ENCODE results near the gene MINPP1. TPM values are rescaled to one million over a fixed set of nuclear protein-coding genes. Genes with fewer than 3 reads are reported as not detected.
"Not testable (repeated sequence)": the region's sequence is repeated elsewhere in the genome, so short reads cannot be mapped to it uniquely, and the experiment has no call there.

Gene MINPP1
- total RNA-seq, 1 experiment from 2014 or later: 24.8 TPM

DNA sequence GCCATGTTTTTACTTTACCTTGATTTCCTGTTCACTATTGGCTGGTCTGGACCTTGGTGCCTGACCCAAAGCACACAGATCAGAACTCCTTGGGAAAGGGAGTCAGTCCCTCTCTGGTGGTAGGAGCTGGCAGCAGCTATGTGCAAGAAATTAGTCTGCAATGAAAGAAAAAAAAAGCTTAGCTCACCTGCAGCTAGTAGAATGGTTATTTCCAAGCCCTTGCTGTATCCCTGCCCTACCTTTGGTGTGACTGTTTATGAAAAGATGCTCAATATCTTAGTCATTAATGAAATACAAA lies 86.8 kb downstream of the MINPP1 start:
- no TSS peak for BruUV-seq (replicated peaks)
- TF ChIP-seq, protein P1, sequence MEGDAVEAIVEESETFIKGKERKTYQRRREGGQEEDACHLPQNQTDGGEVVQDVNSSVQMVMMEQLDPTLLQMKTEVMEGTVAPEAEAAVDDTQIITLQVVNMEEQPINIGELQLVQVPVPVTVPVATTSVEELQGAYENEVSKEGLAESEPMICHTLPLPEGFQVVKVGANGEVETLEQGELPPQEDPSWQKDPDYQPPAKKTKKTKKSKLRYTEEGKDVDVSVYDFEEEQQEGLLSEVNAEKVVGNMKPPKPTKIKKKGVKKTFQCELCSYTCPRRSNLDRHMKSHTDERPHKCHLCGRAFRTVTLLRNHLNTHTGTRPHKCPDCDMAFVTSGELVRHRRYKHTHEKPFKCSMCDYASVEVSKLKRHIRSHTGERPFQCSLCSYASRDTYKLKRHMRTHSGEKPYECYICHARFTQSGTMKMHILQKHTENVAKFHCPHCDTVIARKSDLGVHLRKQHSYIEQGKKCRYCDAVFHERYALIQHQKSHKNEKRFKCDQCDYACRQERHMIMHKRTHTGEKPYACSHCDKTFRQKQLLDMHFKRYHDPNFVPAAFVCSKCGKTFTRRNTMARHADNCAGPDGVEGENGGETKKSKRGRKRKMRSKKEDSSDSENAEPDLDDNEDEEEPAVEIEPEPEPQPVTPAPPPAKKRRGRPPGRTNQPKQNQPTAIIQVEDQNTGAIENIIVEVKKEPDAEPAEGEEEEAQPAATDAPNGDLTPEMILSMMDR (IDR thresholded peaks at IDR 0.05; ENCODE audit: insufficient read depth in 1 of 2, low read depth in 1 of 2, low read length in 1 of 2, severe bottlenecking in 1 of 2, unreplicated experiment in 1 of 2): no peak
- intact Hi-C loops (cut with micrococcal nuclease; ENCODE audit: unreplicated experiment): no loop called here

DNA sequence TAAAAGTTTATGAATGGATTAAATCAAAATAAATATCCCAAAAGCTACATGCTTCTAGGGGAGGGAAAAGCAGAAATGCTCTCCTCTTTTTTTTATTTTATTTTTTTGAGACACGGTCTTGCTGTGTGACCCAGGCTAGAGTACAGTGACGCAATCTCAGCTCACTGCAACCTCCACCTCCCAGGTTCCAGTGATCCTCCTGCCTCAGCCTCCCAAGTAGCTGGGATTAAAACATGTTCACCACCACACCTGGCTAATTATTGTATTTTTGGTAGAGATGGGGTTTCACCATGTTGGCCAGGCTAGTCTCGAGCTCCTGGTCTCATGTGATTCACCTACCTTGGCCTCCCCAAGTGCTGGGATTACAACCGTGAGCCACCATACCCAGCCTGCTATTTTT lies 88.2 kb downstream of the MINPP1 start:
- H3K4me3 ChIP-seq (ENCODE audit: low read depth, low read length); H3K36me3 Mint-ChIP-seq (ENCODE audit: insufficient read depth, unreplicated experiment); H3K4me1 ChIP-seq; POLR2A ChIA-PET; BruUV-seq (replicated peaks); H3K27ac Mint-ChIP-seq (ENCODE audit: unreplicated experiment); H3K9me3 ChIP-seq; H3K9me3 Mint-ChIP-seq (ENCODE audit: unreplicated experiment); H3K27me3 Mint-ChIP-seq (ENCODE audit: insufficient read depth, unreplicated experiment); intact Hi-C loops (cut with micrococcal nuclease; ENCODE audit: unreplicated experiment); H3K27me3 ChIP-seq (replicated peaks; ENCODE audit: control insufficient read depth, insufficient read depth, low read length); DNase-seq; H3K36me3 ChIP-seq (ENCODE audit: control insufficient read depth, insufficient read depth, low read length); H3K4me3 Mint-ChIP-seq (ENCODE audit: unreplicated experiment); CTCF ChIA-PET: not testable (repeated sequence)
- peaks cover 16% of the 10 kb centered on the region for H3K4me1 Mint-ChIP-seq (ENCODE audit: low read depth, unreplicated experiment)

More for the DNA sequence above, 86.8 kb downstream of the MINPP1 start:
- Mint-ChIP-seq H3K27me3 (ENCODE audit: insufficient read depth, unreplicated experiment) (no peaks in the 10 kb centered on the region), H3K9me3 (ENCODE audit: unreplicated experiment) (no peaks in the 10 kb centered on the region), H3K36me3 (ENCODE audit: insufficient read depth, unreplicated experiment) (no peaks in the 10 kb centered on the region), H3K4me1 (ENCODE audit: low read depth, unreplicated experiment) (peaks cover 24% of the 10 kb centered on the region), H3K27ac (ENCODE audit: unreplicated experiment) (no peak overlapping the region), H3K4me3 (ENCODE audit: unreplicated experiment) (no peak overlapping the region)
- Histone ChIP-seq H3K9me3 (no peaks in the 10 kb centered on the region), H3K4me3 (ENCODE audit: low read depth, low read length) (no peak overlapping the region), H3K36me3 (ENCODE audit: control insufficient read depth, insufficient read depth, low read length) (no peaks in the 10 kb centered on the region), H3K27me3 (replicated peaks; ENCODE audit: control insufficient read depth, insufficient read depth, low read length) (no peaks in the 10 kb centered on the region), H3K4me1 (peaks cover 16% of the 10 kb centered on the region)
- POLR2A ChIA-PET: no interaction called here
- CTCF ChIA-PET: no interaction called here
- DNase-seq: no peak

DNA sequence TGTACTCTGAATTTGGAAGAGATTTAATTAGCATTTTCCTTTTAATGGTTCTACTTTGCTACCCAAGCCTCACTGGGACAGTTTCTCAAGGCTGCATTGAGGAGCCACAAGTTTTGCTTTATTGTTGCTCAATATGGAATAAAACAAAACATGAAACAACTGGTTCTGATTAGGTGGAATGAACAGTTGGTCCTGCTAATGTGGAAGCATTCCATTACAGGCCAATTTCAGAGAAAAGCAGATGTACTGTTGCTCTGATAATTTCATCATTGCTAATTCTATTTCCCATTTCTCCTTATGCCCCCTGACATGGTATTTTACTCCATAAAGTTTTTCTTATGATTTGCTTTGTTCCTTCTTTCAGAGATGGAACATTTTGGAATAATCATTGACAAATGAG lies 89.0 kb downstream of the MINPP1 start:
- DNase-seq: no peak
- H3K4me3 ChIP-seq (ENCODE audit: low read depth, low read length): no peak overlapping the region
- Mint-ChIP-seq H3K27me3 (ENCODE audit: insufficient read depth, unreplicated experiment) (no peaks in the 10 kb centered on the region), H3K4me3 (ENCODE audit: unreplicated experiment) (no peak overlapping the region), H3K36me3 (ENCODE audit: insufficient read depth, unreplicated experiment) (no peaks in the 10 kb centered on the region), H3K27ac (ENCODE audit: unreplicated experiment) (no peak overlapping the region), H3K9me3 (ENCODE audit: unreplicated experiment) (no peaks in the 10 kb centered on the region), H3K4me1 (ENCODE audit: low read depth, unreplicated experiment) (peaks cover 16% of the 10 kb centered on the region)
- H3K9me3 ChIP-seq: no peaks in the 10 kb centered on the region
- BruUV-seq (replicated peaks): no TSS peak
- CTCF ChIA-PET: no interaction called here
- no peaks in the 10 kb centered on the region for H3K27me3 ChIP-seq (replicated peaks; ENCODE audit: control insufficient read depth, insufficient read depth, low read length)
- no peaks in the 10 kb centered on the region for H3K36me3 ChIP-seq (ENCODE audit: control insufficient read depth, insufficient read depth, low read length)
- H3K4me1 ChIP-seq: peaks cover 10% of the 10 kb centered on the region; the same call in 1 of the 2 replicates
- TF ChIP-seq, protein P1 (IDR thresholded peaks at IDR 0.05; ENCODE audit: insufficient read depth in 1 of 2, low read depth in 1 of 2, low read length in 1 of 2, severe bottlenecking in 1 of 2, unreplicated experiment in 1 of 2): no peak
- intact Hi-C loops (cut with micrococcal nuclease; ENCODE audit: unreplicated experiment): no loop called here
- POLR2A ChIA-PET: no interaction called here

DNA sequence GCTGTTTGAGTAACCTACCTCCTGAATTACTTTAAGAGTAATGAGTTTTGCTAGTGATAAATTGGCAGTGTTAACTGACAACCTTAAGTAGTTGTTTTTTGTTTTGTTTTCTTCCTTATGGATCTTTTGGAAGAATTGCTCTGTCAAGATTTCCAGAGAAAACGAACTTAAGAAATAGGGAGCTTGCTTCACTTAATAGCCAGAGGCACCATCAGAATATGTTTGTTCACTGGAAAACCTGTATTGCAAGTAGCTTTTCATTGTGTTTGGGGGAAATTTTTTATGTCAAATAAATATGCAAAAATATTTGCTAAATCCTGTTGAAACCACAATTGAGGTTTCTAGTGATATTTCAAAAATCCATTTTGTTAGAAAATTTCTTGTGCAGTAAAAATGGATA lies 89.5 kb downstream of the MINPP1 start:
- peaks cover 13% of the 10 kb centered on the region for H3K4me1 Mint-ChIP-seq (ENCODE audit: low read depth, unreplicated experiment)
- Histone ChIP-seq H3K27me3 (replicated peaks; ENCODE audit: control insufficient read depth, insufficient read depth, low read length) (no peaks in the 10 kb centered on the region), H3K9me3 (no peaks in the 10 kb centered on the region), H3K4me3 (ENCODE audit: low read depth, low read length) (no peak overlapping the region), H3K4me1 (peaks cover 10% of the 10 kb centered on the region; the same call in 1 of the 2 replicates), H3K36me3 (ENCODE audit: control insufficient read depth, insufficient read depth, low read length) (no peaks in the 10 kb centered on the region)
- no peaks in the 10 kb centered on the region for H3K9me3 Mint-ChIP-seq (ENCODE audit: unreplicated experiment)
- H3K4me3 Mint-ChIP-seq (ENCODE audit: unreplicated experiment): no peak overlapping the region
- no peaks in the 10 kb centered on the region for H3K27me3 Mint-ChIP-seq (ENCODE audit: insufficient read depth, unreplicated experiment)
- no TSS peak for BruUV-seq (replicated peaks)
- TF ChIP-seq, protein P1 (IDR thresholded peaks at IDR 0.05; ENCODE audit: insufficient read depth in 1 of 2, low read depth in 1 of 2, low read length in 1 of 2, severe bottlenecking in 1 of 2, unreplicated experiment in 1 of 2): no peak
- no peak overlapping the region for H3K27ac Mint-ChIP-seq (ENCODE audit: unreplicated experiment)
- ChIA-PET POLR2A (no interaction called here), CTCF (no interaction called here)
- DNase-seq: no peak
- intact Hi-C loops (cut with micrococcal nuclease; ENCODE audit: unreplicated experiment): no loop called here
- no peaks in the 10 kb centered on the region for H3K36me3 Mint-ChIP-seq (ENCODE audit: insufficient read depth, unreplicated experiment)

Data from Caco-2 (cell line).